PC-9 (cell line): ENCODE measurements around the gene TH.

Experiments used
- EZH2 ChIP-seq: fragments of 200-600 bp; sonication (generic); IDR thresholded peaks from 2 replicates; pipeline ENCODE4 v1.8.0; 2017; ENCODE audit warnings: antibody characterized with exemption, low read depth
- TF ChIP-seq, protein P1 (sequence below): fragments of 200-600 bp; sonication (generic); conservative IDR thresholded peaks from 2 replicates; pipeline ENCODE4 v1.6.1; 2017; ENCODE audit warnings: mixed run types, antibody characterized with exemption, mild to moderate bottlenecking, moderate library complexity

DNA sequence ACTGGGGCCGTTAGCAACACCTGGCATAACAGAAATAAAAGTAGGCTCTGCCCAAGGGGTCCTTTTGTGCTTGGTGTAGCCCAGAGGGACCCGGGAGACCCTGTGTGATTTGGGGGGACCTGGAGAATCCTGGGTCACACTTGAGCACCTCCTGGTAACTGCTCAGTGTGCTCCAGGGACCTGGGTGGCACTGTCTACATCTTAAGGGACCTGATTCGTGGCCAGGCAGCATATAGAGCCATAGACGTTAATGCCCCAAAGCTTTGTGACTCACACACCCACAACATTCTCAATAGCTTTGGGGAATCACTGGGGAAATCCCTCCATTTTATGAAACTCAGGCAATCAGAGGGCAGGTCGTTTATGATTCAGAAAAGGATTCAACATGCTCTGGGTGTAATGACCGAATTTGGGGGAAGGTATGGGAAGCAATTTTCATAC, 28.8 kb downstream of the TH start:
- TF ChIP-seq, protein P1, sequence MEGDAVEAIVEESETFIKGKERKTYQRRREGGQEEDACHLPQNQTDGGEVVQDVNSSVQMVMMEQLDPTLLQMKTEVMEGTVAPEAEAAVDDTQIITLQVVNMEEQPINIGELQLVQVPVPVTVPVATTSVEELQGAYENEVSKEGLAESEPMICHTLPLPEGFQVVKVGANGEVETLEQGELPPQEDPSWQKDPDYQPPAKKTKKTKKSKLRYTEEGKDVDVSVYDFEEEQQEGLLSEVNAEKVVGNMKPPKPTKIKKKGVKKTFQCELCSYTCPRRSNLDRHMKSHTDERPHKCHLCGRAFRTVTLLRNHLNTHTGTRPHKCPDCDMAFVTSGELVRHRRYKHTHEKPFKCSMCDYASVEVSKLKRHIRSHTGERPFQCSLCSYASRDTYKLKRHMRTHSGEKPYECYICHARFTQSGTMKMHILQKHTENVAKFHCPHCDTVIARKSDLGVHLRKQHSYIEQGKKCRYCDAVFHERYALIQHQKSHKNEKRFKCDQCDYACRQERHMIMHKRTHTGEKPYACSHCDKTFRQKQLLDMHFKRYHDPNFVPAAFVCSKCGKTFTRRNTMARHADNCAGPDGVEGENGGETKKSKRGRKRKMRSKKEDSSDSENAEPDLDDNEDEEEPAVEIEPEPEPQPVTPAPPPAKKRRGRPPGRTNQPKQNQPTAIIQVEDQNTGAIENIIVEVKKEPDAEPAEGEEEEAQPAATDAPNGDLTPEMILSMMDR = no peak
- TF ChIP-seq EZH2 = no peak
